Naive B cell (primary cell): ENCODE results near the gene RPP40. TPM values are rescaled to one million over a fixed set of nuclear protein-coding genes. Genes with fewer than 3 reads are reported as not detected.
"Not testable (repeated sequence)": the region's sequence is repeated elsewhere in the genome, so short reads cannot be mapped to it uniquely, and the experiment has no call there.

Experiments
- ATAC-seq, 2 donors: fragments of 150-1000 bp; cut with Tn5 transposase; 2 replicates each; pipeline ENCODE4 v1.10.0; 2021; ENCODE audit warnings: low read depth in 2 of 2, mild to moderate bottlenecking in 2 of 2, moderate library complexity in 2 of 2
- DNase-seq: peaks from one replicate; pipeline ENCODE4 v3.0.0; 2022
- H3K27ac Mint-ChIP-seq, 6 donors: one replicate each; pipeline ENCODE4 v1.8.0; 2020 to 2022; ENCODE audit warnings: mild to moderate bottlenecking in 6 of 6, mixed read lengths in 6 of 6, moderate library complexity in 5 of 6, inconsistent platforms in 2 of 6
- H3K27me3 Mint-ChIP-seq, 3 donors: one replicate each; pipeline ENCODE4 v1.8.0; 2021 to 2022; ENCODE audit warnings: mixed read lengths in 3 of 3, mild to moderate bottlenecking in 1 of 3
- H3K36me3 Mint-ChIP-seq, 2 donors: one replicate each; pipeline ENCODE4 v1.8.0; 2020 to 2022; ENCODE audit warnings: mixed read lengths in 2 of 2, inconsistent platforms in 1 of 2, mild to moderate bottlenecking in 1 of 2
- H3K4me1 Mint-ChIP-seq, 3 donors: one replicate each; pipeline ENCODE4 v1.8.0; 2020 to 2022; ENCODE audit warnings: mixed read lengths in 3 of 3, inconsistent platforms in 1 of 3, mild to moderate bottlenecking in 1 of 3, moderate library complexity in 1 of 3
- H3K4me3 Mint-ChIP-seq, 8 donors: one replicate each; pipeline ENCODE4 v1.8.0; 2020 to 2022; ENCODE audit warnings: mild to moderate bottlenecking in 8 of 8, mixed read lengths in 8 of 8, moderate library complexity in 8 of 8, inconsistent platforms in 2 of 8
- H3K9me3 Mint-ChIP-seq, 7 donors: one replicate each; pipeline ENCODE4 v1.8.0; 2020 to 2022; ENCODE audit warnings: mixed read lengths in 7 of 7, mild to moderate bottlenecking in 5 of 7, inconsistent platforms in 2 of 7, moderate library complexity in 1 of 7
- polyA plus RNA-seq, 6 donors: library from polyadenylated mRNA; unstranded; fragments of 300-500 nt; fragmentation: Illumina TruSeq; gene quantifications; one replicate each; pipeline ENCODE4 v1.2.3, GENCODE V29; 2021; ENCODE audit warnings: low read depth in 6 of 6

RPP40 gene
- polyA plus RNA-seq, 6 donors from 2014 or later: 12.0 to 22.2 (median 18.8) TPM

- Mint-ChIP-seq H3K4me3 (peak overlapping the region in 3 of 8 donors; percentile 22 to 97 (median 39)), H3K4me1 (peaks cover 6 to 14% (median 13%) of the 10 kb centered on the region in 3 donors), H3K27me3 (no peaks in the 10 kb centered on the region), H3K9me3 (peaks cover 0 to 1% (median 0%) of the 10 kb centered on the region in 7 donors), H3K36me3 (peaks cover 0 to 5% of the 10 kb centered on the region in 2 donors), H3K27ac (peak overlapping the region in 1 of 6 donors; percentile 3)
- DNase-seq (no peak), ATAC-seq (no peak)
Observed at GRCh38 chr6:5006222-5006621, 2.4 kb upstream of the RPP40 start.

GRCh38 chr6:5005038-5005433, 1.2 kb upstream of the RPP40 start:
- DNase-seq, H3K36me3 Mint-ChIP-seq, ATAC-seq, H3K27me3 Mint-ChIP-seq, H3K27ac Mint-ChIP-seq, H3K9me3 Mint-ChIP-seq: not testable (repeated sequence)
- Mint-ChIP-seq H3K4me1 (peaks cover 6 to 14% (median 13%) of the 10 kb centered on the region in 3 donors), H3K4me3 (peak overlapping the region in 6 of 8 donors; percentile 22 to 97 (median 71))

- no peak for DNase-seq
- no peak for ATAC-seq
- Mint-ChIP-seq H3K9me3 (no peaks in the 10 kb centered on the region), H3K27ac (peak overlapping the region; percentile 82 to 97 (median 88)), H3K36me3 (peaks cover 0 to 10% of the 10 kb centered on the region in 2 donors), H3K4me3 (peak overlapping the region; percentile 89 to 97 (median 96)), H3K4me1 (peaks cover 6 to 14% (median 13%) of the 10 kb centered on the region in 3 donors), H3K27me3 (no peaks in the 10 kb centered on the region)
Observed at GRCh38 chr6:5004373-5005037, 668 bp upstream of the RPP40 start.

DNA sequence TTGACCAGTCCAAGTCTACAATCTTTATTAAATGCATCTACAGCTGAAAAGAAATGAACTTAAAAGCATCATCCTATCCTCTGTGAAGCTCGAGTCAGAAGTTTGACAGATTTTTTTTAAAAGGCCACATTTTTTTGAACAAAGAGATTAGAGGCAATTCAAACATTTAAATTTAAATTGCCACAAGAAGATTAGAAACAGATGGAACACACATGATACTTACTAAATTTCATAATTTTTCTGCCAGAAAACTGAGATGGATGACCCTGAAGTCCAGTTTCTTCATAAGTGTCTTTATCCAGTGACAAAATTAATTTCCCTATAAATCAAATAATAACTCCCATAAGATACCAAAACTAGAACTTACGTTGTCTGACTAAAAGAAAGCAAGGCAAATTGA, 4.3 kb downstream of the RPP40 start:
- no peak for ATAC-seq
- H3K4me3 Mint-ChIP-seq: no peak overlapping the region

DNA sequence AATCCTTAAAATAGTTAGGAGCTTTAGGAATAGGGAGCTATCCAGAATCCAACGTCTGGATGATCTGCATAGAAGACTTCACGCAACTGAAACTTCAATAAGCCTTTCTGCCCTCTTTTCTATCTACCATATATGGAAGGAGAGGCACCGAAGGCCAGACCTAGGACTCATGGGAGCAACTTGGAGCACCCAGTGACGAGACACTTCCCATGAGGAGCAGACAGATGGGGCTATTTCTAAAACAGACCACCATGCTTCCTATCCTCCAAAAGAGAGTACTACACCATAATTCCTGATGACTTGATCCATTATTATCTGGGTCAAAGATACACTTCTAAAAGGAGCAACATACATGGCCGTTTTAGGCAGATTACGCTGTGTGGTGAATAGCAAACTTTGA, 6.0 kb downstream of the RPP40 start:
- Mint-ChIP-seq H3K4me3 (peak overlapping the region in 2 of 8 donors; percentile 39 to 61), H3K27ac (no peak overlapping the region), H3K9me3 (no peaks in the 10 kb centered on the region), H3K27me3 (no peaks in the 10 kb centered on the region), H3K36me3 (peaks cover 8 to 31% of the 10 kb centered on the region in 2 donors), H3K4me1 (no peaks in the 10 kb centered on the region)
- no peak for ATAC-seq
- DNase-seq: no peak

More for the DNA sequence above, 4.3 kb downstream of the RPP40 start:
- DNase-seq: no peak
- peaks cover 8 to 31% of the 10 kb centered on the region in 2 donors for H3K36me3 Mint-ChIP-seq
- H3K27ac Mint-ChIP-seq: no peak overlapping the region
- peaks cover under 1 to 13% (median 10%) of the 10 kb centered on the region in 3 donors for H3K4me1 Mint-ChIP-seq
- H3K9me3 Mint-ChIP-seq: no peaks in the 10 kb centered on the region
- H3K27me3 Mint-ChIP-seq: no peaks in the 10 kb centered on the region

GRCh38 chr6:4994741-4995140, 9.1 kb downstream of the RPP40 start:
- H3K4me1 Mint-ChIP-seq: no peaks in the 10 kb centered on the region
- H3K27ac Mint-ChIP-seq: no peak overlapping the region
- H3K36me3 Mint-ChIP-seq: peaks cover 23 to 33% of the 10 kb centered on the region in 2 donors

GRCh38 chr6:4987432-4987831, 16.4 kb downstream of the RPP40 start:
- DNase-seq (no peak), ATAC-seq (no peak)
- peaks cover 0 to 6% (median 0%) of the 10 kb centered on the region in 7 donors for H3K9me3 Mint-ChIP-seq
- H3K27ac Mint-ChIP-seq: no peak overlapping the region
- H3K27me3 Mint-ChIP-seq: no peaks in the 10 kb centered on the region
- H3K36me3 Mint-ChIP-seq: peaks cover 11 to 15% of the 10 kb centered on the region in 2 donors
- H3K4me3 Mint-ChIP-seq: no peak overlapping the region
- no peaks in the 10 kb centered on the region for H3K4me1 Mint-ChIP-seq

More at GRCh38 chr6:4994741-4995140, 9.1 kb downstream of the RPP40 start:
- H3K4me3 Mint-ChIP-seq: no peak overlapping the region
- peaks cover 0 to 3% (median 0%) of the 10 kb centered on the region in 7 donors for H3K9me3 Mint-ChIP-seq
- H3K27me3 Mint-ChIP-seq: no peaks in the 10 kb centered on the region
- DNase-seq (no peak), ATAC-seq (no peak)

DNA sequence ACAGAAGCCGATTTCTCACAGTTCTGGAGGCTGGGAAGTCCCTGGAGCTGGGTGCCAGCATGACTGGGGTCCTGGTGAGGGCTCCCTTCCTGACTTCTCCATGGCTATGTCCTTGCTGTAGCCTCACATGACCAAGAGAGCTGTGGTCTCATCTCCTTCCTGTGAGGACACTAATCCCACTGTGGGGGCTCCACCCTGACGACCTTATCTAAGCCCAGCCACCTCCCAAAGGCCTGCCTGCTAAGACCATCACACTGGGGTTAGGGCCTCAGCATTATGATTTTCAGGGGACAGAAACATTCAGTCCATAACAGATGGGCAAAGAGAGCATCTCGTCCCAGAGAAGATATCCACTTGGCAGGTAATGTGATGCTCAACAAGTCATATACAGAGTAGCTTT, 16.8 kb downstream of the RPP40 start:
- H3K4me3 Mint-ChIP-seq: no peak overlapping the region
- DNase-seq (no peak), ATAC-seq (no peak)
- no peaks in the 10 kb centered on the region for H3K27me3 Mint-ChIP-seq
- no peaks in the 10 kb centered on the region for H3K4me1 Mint-ChIP-seq
- H3K9me3 Mint-ChIP-seq: peaks cover 0 to 6% (median 0%) of the 10 kb centered on the region in 7 donors
- peaks cover 11 to 15% of the 10 kb centered on the region in 2 donors for H3K36me3 Mint-ChIP-seq
- no peak overlapping the region for H3K27ac Mint-ChIP-seq

GRCh38 chr6:4983322-4983721, 20.5 kb downstream of the RPP40 start:
- Mint-ChIP-seq H3K27me3 (peaks cover 0 to 4% (median 0%) of the 10 kb centered on the region in 3 donors), H3K4me3 (no peak overlapping the region), H3K27ac (no peak overlapping the region), H3K4me1 (no peaks in the 10 kb centered on the region), H3K9me3 (peaks cover 4 to 25% (median 10%) of the 10 kb centered on the region in 7 donors), H3K36me3 (peaks cover 3 to 11% of the 10 kb centered on the region in 2 donors)
- no peak for ATAC-seq
- DNase-seq: no peak

DNA sequence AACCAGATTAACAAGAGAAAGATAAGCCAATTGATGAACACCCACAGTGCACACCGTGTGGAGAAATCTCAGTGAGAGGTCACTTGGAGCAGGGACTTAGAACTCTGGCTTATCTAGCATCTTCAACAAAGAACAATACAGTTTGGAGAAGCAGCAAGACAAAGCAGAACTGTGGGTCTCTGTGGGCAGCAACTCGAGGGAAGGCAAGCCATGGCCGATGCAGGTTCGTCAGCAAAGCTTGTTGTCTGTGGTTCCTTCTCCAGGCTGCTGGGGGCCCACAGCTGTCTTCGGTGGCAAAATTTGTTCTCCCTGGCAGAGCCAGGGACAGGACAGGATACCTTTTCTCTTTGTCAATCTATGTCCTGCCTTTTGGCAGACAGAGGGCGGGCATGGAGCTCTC, 22.1 kb downstream of the RPP40 start:
- Mint-ChIP-seq H3K27ac (no peak overlapping the region), H3K36me3 (peaks cover 3 to 21% of the 10 kb centered on the region in 2 donors), H3K4me1 (no peaks in the 10 kb centered on the region), H3K4me3 (no peak overlapping the region), H3K27me3 (peaks cover 0 to 16% (median 10%) of the 10 kb centered on the region in 3 donors), H3K9me3 (peaks cover 8 to 39% (median 15%) of the 10 kb centered on the region in 7 donors)
- no peak for ATAC-seq
- no peak for DNase-seq

GRCh38 chr6:4979426-4979825, 24.4 kb downstream of the RPP40 start:
- Mint-ChIP-seq H3K9me3 (peaks cover 9 to 43% (median 17%) of the 10 kb centered on the region in 7 donors), H3K27me3 (peaks cover 0 to 23% (median 18%) of the 10 kb centered on the region in 3 donors), H3K4me3 (no peak overlapping the region), H3K4me1 (no peaks in the 10 kb centered on the region), H3K36me3 (peaks cover 3 to 28% of the 10 kb centered on the region in 2 donors), H3K27ac (no peak overlapping the region)
- DNase-seq (no peak), ATAC-seq (no peak)

GRCh38 chr6:4977468-4977867, 26.4 kb downstream of the RPP40 start:
- ATAC-seq: no peak
- Mint-ChIP-seq H3K9me3 (peaks cover 9 to 43% (median 17%) of the 10 kb centered on the region in 7 donors), H3K27ac (peak overlapping the region in 1 of 6 donors; percentile 36)

DNA sequence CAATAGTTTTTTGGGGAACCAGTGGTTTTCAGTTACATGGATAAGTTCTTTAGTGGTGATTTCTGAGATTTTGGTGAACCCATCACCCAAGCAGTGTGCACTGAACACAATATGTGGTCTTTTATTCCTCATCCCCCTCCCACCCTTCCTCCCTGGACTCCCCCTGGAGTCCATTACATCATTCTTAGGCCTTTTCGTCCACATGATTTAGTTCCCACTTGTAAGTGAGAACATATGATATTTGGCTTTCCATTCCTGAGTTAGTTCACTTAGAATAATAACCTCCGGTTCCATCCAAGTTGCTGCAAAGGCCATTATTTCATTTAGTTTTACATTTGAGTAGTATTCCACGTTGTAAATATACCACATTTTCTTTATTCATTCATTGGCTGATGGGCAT, 28.3 kb downstream of the RPP40 start:
- peaks cover 0 to 34% (median 27%) of the 10 kb centered on the region in 3 donors for H3K27me3 Mint-ChIP-seq
- no peak overlapping the region for H3K27ac Mint-ChIP-seq
- no peak overlapping the region for H3K4me3 Mint-ChIP-seq

More at GRCh38 chr6:4977468-4977867, 26.4 kb downstream of the RPP40 start:
- peaks cover 0 to 23% (median 21%) of the 10 kb centered on the region in 3 donors for H3K27me3 Mint-ChIP-seq
- peaks cover 3 to 28% of the 10 kb centered on the region in 2 donors for H3K36me3 Mint-ChIP-seq
- no peak overlapping the region for H3K4me3 Mint-ChIP-seq
- DNase-seq: no peak
- no peaks in the 10 kb centered on the region for H3K4me1 Mint-ChIP-seq

DNA sequence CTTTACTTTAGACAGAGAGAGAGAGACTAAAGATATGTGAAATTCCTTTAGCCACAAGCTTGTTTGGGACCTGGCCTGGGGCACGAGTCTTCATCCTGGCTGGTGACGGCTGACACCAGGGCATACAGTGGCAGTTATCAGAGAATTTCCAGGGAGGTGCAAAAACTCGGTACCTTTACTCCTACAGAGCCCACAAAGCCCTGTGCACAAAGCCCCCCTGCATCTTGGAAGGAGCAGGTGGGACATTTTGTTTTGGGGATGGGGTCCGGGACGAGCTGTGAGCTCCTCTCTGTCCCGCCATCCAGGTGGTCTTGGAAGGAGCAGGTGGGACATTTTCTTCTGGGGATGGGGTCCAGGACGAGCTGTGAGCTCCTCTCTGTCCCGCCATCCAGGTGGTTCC, 28.9 kb downstream of the RPP40 start:
- peaks cover 3 to 28% of the 10 kb centered on the region in 2 donors for H3K36me3 Mint-ChIP-seq

More for the DNA sequence above, 28.3 kb downstream of the RPP40 start:
- Mint-ChIP-seq H3K36me3 (peaks cover 3 to 28% of the 10 kb centered on the region in 2 donors), H3K9me3 (peaks cover 9 to 37% (median 17%) of the 10 kb centered on the region in 7 donors), H3K4me1 (no peaks in the 10 kb centered on the region)
- DNase-seq: no peak
- ATAC-seq: no peak

More for the DNA sequence above, 28.9 kb downstream of the RPP40 start:
- Mint-ChIP-seq H3K27me3 (peaks cover 0 to 39% (median 28%) of the 10 kb centered on the region in 3 donors), H3K27ac (peak overlapping the region in 1 of 6 donors; percentile 37), H3K4me3 (no peak overlapping the region), H3K4me1 (no peaks in the 10 kb centered on the region), H3K9me3 (peaks cover 9 to 34% (median 15%) of the 10 kb centered on the region in 7 donors)
- no peak for ATAC-seq
- DNase-seq: no peak
